Activated naive CD4-positive, alpha-beta T cell (primary cell): ENCODE data around the gene GRM7.

Source experiments
- DNase-seq, 4 experiments: peaks; one replicate each; lab custom pipeline; 2025; lab: John Stamatoyannopoulos, UW

Gene GRM7

GRCh38 chr3:7307410-7307809 is 446.5 kb downstream of the GRM7 start:
- DNase-seq, result no peak

GRCh38 chr3:7309641-7310102 is 448.8 kb downstream of the GRM7 start:
- DNase-seq, result no peak

GRCh38 chr3:7315037-7315436 is 454.1 kb downstream of the GRM7 start:
- DNase-seq, result no peak

- no peak for DNase-seq
These were observed 462.2 kb downstream of the GRM7 start for GRCh38 chr3:7322957-7323669.

GRCh38 chr3:7328339-7328738 is 467.4 kb downstream of the GRM7 start:
- DNase-seq, result no peak

- DNase-seq, result no peak
These were observed 471.8 kb downstream of the GRM7 start for GRCh38 chr3:7332696-7333095.

- no peak for DNase-seq
These were observed 472.2 kb downstream of the GRM7 start for GRCh38 chr3:7333125-7333524.

GRCh38 chr3:7340795-7341194 is 479.9 kb downstream of the GRM7 start:
- no peak for DNase-seq

- DNase-seq, result no peak
These were observed 485.4 kb downstream of the GRM7 start for GRCh38 chr3:7346364-7346763.

GRCh38 chr3:7357101-7357500 is 496.2 kb downstream of the GRM7 start:
- no peak for DNase-seq

- no peak for DNase-seq
These were observed 507.1 kb downstream of the GRM7 start for GRCh38 chr3:7367968-7368367.

- DNase-seq, result no peak
These were observed 507.7 kb downstream of the GRM7 start for GRCh38 chr3:7368597-7368996.

GRCh38 chr3:7371693-7372572 is 511.0 kb downstream of the GRM7 start:
- no peak for DNase-seq

- no peak for DNase-seq
These were observed 516.2 kb downstream of the GRM7 start for GRCh38 chr3:7377103-7377502.

- no peak for DNase-seq
These were observed 520.8 kb downstream of the GRM7 start for GRCh38 chr3:7381741-7382140.

GRCh38 chr3:7382293-7383010 is 521.5 kb downstream of the GRM7 start:
- DNase-seq, result no peak

GRCh38 chr3:7385635-7386034 is 524.7 kb downstream of the GRM7 start:
- DNase-seq, result no peak

- no peak for DNase-seq
These were observed 527.1 kb downstream of the GRM7 start for GRCh38 chr3:7388026-7388425.

- DNase-seq, result no peak
These were observed 531.3 kb downstream of the GRM7 start for GRCh38 chr3:7392206-7392605.

- DNase-seq, result no peak
These were observed 533.2 kb downstream of the GRM7 start for GRCh38 chr3:7393944-7394605.

GRCh38 chr3:7396534-7396933 is 535.6 kb downstream of the GRM7 start:
- no peak for DNase-seq

- no peak for DNase-seq
These were observed 536.2 kb downstream of the GRM7 start for GRCh38 chr3:7397097-7397496.
